ENCODE data around the gene RNF2.
"Not testable (repeated sequence)": the region's sequence is repeated elsewhere in the genome, so short reads cannot be mapped to it uniquely, and the experiment has no call there.

RNF2 gene

DNA sequence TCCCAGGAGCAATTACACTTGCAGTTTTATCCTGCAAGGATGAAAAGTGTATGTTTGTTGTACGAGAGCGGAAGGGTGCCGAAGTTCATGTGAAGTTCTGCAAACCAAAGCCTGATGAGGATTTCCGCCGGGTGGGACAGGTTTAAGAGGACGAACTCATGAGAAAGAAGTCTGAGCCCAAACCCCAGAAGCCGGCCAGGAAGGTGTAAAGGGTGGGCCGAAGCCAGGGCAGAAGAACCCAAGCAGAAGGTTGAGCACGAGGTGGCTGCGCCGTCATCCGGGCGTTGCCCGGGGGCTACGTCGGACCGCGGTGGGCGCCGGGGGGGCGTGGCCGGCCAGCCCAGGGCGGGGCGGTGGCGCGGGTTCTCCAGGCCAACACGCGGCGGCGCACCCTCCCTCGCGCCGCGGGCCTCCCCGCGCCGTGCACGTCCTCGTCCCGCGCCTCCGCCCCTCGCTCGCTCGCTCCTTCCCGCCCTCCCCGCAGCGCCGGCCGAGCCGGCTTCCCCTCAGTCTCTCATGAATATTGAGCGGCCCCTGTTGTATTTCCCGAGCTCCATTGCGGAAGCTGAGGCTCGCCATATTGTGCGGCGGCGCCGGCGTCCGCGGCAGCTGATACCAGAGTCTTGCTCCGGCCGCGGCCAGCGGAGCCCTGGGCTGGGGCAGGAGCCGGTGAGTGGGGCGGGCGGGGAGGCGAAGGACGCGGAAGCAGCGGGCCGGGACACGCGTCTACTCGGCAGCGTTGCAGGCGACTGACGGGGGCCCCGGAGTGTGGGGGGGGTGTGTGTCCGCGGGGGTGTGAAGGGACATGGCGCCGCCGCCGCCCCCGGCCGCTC is at the start of gene RNF2:
Gene RNF2 (plus strand): TSS at position 578 of the 833 bp plus-strand sequence. CDS start 41,996 bp downstream, outside the sequence.
- DNase-seq, result peak; percentile 88

DNA sequence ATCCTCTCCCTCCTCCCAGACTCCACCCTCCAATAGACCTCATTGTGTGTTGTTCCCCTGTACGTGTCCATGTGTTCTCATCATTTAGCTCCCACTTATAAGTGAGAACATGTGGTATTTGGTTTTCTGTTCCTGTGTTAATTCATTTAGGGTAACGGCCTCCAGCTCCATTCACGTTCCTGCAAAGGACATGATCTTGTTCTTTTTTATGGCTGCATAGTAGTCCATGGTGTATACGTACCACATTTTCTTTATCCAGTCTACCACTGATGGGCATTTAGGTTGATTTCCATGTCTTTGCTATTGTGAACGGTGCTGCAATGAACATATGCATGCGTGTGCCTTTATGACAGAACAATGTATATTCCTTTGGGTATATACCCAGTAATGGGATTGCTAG is 45.4 kb upstream of the RNF2 start:
- DNase-seq, result not testable (repeated sequence)

DNA sequence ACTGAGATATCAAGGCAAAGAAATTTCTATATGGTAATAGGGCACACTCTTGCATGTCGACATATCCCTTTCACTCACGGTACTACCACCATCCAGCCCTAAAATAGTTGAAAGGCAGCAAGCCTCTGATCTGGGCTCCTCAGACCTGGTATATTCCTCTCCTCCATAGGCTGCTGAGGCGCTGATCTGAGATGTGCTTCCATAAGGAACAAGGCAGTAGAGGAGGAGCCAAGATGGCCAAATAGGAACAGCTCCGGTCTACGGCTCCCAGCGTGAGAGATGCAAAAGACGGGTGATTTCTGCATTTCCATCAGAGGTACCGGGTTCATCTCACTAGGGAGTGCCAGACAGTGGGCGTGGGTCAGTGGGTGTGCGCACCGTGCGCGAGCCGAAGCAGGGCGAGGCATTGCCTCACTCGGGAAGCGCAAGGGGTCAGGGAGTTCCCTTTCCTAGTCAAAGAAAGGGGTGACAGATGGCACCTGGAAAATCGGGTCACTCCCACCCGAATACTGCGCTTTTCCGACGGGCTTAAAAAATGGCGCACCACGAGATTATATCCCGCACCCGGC is 44.0 kb upstream of the RNF2 start:
- DNase-seq, result peak; percentile 34

DNA sequence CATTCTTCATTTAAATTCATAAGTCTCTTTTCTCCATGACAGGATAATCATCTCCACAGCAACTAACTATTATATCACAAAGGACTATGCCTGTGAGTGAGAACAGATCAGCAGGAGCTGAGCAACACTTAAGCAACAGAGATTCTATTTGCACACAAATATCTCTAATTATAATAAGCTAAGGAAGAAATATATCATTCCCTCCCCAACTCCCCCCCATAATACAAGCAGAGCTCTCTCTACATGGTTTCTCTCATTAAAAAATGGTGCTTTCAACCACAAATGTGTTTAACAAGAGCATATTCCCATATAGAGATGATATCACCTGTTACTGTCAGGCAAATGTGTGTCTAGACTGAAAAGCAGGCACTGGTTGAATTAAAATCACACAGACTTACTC is 36.5 kb upstream of the RNF2 start:
- DNase-seq, result peak; percentile 81

DNA sequence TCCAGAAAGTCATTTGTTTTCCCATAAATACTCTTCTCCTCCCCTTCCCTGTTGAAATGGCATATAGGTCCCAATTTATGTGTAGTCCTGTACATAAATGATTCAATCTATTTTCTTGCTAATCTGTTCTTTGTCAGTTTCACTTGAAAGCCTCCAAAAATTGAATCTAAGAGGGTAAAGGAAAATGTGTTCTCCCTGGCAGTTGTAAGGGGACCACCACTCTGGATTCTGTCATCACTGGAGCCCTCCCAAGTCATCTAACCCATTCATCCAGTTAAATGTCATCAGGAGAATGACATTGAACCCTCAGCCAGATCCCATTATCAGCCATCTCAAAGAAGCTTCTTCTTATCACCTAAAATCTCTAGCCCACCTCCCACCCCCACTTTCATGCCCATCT is 35.0 kb upstream of the RNF2 start:
- DNase-seq, result no peak

DNA sequence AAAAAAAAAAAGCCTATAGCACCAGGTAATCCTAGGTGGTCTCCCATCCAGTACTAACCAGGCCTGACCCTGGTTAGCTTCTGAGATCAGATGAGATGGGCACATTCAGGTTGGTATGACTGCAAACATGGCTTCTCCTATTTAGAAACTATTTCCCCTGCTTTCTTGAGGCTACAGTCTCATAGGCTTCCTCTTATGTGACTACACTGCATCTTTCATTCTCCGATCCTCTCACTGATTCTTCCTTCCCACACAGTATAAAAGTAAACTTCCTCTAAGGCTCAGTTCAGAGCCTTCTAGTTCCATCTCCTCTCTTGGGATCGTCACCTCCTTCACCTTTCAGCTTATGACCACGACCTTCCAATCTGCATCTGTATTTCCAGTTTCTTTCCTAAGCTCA is 30.4 kb upstream of the RNF2 start:
- no peak for DNase-seq

DNA sequence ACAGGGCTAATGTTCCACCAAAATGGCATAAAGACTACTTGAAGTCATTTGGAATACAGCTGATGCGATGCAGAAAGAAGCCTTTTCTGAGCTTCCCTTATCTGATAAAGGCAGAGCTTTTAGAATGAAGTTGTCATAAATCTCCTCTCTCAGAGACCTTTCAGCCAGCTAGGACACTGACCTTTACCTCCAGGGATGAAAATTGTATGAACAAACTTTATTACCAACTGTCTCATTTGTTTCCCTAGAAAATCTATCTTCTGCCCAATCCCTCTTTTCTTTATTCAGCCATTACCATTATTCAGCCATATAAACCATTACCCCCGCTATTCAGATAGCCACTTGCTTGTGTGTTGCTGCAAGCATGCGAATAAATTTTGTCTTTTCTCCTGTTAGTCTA is 29.7 kb upstream of the RNF2 start:
- no peak for DNase-seq

DNA sequence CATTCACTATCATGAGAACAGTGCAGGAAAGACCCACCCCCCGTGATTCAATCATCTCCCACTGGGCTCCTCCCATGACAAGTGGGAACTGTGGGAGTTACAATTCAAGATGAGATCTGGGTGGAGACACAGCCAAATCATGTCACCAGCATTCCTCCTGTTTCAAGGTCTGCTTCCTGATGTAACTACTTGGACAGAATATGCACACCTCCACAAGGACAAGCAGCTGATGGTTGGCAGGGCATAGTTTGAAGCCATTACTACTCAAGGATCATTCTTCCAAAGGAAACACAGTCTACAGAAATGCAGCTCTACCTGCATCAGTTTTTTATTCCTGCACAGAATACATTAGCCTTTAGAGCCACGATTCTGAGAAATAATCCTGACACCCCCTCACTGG is 28.5 kb upstream of the RNF2 start:
- no peak for DNase-seq

DNA sequence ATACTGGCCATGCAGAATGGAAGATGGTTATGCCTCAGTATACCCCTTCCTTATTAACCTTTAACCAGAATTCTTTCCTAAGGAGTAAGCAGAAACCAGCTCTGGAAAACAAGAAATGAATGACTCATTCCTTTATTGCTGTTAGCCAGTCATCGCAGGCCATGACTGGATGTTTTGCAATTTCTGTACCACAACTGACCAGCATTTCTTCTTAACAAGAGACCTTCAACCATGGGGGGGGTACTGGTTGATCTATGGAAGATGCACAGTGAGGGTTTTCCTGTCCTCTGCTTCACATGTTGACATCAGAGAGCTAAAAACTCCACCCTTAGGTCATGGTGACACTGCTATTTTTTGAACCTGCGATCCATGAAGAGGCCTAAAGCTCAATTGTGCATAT is 28.0 kb upstream of the RNF2 start:
- no peak for DNase-seq

DNA sequence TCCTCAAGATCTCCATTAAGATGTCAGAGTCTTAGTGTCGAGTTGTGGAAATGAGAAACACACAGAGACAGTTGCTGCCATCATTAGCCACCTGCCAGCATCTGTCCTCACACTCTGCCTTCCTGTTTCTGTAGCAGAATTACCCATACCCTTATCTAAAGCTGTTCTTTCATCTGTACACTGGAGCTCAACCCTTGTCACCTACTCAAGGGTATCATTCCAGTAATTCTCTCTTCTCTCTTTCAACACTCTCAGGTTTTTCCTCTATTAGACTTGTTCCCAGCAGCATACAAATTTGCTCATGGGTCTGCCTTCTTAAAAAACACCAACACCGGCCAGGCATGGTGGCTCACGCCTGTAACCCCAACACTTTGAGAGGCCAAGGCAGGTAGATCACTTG is 27.4 kb upstream of the RNF2 start:
- DNase-seq, result no peak

DNA sequence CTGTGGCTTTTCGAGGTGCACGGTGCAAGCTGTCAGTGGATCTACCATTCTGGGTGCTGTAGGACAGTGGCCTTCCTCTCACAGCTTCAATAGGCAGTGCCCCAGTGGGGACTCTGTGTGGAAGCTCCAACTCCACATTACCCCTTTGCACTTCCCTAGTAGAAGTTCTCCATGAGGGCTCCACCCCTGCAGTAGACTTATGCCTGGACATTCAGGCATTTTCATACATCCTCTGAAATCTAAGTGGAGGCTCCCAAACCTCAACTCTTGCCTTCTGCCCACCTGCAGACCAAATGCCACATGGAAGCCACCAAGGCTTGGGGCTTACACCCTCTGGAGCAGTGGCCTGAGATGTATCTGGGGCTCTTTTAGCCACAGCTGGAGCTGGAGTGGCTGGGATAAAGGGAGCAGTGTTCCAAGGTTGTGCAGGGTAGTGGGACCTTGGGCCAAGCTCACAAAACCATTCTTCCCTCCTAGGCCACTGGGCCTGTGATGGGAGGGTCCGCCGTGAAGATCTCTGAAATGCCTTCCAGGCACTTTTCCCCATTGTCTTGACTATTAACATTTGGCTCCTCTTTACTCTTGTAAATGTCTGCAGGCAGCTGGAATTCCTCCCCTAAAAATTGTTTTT is 18.0 kb upstream of the RNF2 start:
- no peak for DNase-seq

DNA sequence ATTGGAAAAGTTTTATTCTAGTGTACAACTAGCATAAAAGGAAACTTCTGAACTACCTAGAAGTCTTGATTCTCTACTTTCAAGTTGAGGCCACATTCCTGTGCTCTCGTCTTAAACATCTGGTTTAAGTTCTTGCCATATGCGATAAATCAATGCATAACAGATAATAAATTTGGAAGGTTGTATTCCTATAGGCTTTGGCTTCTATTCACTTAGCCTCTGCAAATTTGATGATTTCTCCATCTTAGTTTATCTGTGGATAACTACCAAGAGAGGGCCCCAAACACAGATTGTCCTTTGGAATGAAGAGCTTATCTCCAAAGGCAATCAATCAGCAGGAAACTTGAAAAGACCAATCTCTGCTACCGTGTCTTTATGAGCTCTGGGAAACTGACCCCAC is 11.7 kb upstream of the RNF2 start:
- DNase-seq, result no peak

DNA sequence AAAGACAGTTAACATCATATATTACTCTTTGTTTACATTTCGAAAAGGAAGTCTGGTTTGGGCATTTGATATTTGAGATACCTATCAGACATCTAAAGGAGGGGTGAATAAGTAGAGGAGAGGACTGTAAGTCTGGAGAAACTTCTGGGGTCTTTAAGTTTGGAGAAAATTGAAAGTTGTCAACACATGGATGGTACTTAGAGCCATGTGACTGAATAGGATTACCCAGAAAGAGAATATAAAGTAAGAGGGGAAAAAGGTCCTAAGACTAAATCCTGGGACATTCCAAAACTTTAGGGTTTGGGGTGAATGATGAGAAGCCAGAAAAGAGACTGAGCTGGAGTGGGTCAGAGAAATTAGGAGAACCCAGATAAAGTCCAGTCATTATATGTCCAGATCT is 10.1 kb upstream of the RNF2 start:
- DNase-seq, result no peak

DNA sequence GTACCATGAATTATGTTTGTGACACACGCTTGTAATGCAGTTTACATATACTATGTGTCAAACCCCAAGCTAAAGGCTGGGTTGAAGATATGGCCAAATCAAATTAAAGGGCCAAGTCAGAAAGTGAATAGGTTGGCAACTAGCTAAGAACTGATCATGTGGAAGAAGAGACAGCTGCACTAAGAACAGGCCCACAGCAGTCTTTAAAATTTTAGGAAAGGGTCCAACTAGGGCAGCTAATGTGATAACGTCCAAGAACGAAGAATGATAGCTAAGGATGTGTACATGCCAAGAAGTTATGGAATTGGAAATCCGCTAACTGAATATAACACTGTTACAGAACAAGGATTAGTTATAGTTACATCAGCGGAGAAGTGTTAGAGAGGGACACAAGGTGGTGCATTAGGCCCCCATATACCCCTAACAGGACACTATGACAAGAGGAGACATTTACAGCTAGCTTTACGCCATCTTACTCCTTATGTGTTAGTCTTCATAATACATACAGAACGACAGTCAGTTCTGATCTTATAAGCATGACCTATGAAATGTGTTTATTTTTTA is 6.5 kb upstream of the RNF2 start:
- no peak for DNase-seq

DNA sequence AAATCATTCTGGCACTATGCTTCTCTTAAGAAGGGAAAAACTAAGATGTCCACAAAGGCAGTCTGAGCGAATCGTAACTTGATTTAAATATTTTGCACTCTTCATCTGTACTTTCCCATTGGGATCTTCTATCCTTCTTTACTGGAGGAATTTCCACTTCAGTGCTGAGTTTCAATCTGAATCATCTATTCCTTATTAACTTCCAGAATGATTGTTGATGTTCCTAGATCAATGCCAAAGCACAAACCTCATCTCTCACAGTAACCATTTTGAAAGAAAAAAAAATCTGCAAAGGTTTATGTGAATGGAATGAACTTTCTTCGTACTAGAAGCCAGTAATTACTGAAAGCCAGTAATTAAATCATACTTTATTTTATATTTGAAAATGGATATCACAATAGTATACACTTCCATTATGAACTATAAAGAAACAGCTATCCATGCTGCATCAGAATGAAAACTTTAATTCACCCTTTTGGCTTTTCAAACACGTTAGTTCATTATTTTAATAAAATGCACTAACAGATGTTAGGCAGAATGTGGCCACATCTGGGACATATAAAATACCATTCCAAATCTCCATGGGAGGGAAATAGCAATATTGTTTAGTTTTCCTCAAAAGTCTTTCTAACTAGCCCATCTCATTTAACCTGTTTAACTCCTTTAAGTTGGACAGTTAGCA is 5.5 kb upstream of the RNF2 start:
- no peak for DNase-seq

DNA sequence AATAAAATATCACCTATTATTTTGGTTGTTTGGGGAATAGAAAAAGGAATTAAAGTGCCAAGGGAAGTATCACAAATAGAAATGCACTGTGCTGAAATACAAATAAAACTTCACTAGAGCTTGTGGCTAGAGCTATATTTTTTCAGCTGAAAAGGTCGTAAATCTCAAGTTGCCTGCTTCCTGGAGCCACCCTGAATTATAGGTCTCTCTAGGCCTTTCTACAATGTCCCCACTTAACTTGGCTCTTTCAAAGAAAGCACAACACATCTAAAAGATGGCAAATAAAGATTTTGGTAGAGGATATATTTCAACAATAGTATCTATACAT is 5.0 kb upstream of the RNF2 start:
- DNase-seq, result no peak

DNA sequence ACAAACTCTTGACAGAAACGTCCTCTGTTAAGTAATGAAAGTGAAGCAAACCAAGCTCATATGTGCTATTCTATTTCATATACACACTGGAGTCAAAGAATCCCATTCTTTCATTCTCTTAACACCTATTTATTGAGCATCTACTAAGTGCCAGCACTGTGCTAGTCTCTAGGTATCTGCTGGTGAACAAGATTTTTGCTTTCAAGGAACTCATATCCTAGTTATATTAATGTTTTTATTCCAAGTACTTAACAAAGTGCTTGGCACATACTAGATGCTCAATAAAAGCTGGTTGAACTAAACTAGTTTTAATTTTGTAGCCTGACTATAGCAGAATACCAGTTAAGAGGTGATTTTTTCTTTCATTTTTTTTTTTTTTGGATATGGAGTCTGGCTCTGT is 3.6 kb upstream of the RNF2 start:
- no peak for DNase-seq

DNA sequence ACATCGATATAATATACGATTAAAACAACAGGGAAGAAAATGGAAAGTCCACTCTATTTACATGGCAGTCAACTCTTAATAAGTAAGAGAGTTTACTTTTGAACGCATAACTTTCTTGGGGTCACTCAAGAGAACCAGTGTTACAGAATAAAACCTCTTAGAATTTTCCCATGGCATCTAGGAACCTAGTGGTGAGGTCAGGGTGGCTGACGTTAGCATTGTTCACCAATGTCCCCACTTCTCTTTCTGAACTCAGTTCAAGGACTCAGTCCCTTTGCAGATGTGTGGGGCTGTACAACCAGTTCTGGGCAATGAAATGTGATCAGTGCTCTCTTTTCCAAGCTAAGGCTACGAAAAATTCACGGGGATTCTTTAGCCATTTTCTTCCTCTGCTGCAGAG is 2.6 kb upstream of the RNF2 start:
- no peak for DNase-seq

DNA sequence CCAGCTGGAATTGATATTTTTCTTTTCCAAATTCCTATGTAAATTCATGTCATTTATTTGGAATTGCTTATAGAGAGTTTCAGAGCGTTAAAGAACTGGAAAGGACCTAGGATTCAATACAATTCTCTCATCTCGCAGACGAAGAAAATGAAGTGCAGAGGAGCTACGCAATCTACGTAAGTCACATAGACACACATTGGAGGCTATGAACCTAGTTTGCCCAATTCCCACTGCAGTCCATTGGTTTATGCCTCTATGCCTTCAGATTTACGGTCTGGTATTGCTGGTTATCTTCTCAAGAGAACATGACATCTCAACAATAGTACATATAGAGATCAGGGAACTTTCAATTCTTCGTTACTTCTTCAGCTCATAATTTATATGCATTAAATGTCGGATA is 971 bp upstream of the RNF2 start:
- DNase-seq, result no peak

DNA sequence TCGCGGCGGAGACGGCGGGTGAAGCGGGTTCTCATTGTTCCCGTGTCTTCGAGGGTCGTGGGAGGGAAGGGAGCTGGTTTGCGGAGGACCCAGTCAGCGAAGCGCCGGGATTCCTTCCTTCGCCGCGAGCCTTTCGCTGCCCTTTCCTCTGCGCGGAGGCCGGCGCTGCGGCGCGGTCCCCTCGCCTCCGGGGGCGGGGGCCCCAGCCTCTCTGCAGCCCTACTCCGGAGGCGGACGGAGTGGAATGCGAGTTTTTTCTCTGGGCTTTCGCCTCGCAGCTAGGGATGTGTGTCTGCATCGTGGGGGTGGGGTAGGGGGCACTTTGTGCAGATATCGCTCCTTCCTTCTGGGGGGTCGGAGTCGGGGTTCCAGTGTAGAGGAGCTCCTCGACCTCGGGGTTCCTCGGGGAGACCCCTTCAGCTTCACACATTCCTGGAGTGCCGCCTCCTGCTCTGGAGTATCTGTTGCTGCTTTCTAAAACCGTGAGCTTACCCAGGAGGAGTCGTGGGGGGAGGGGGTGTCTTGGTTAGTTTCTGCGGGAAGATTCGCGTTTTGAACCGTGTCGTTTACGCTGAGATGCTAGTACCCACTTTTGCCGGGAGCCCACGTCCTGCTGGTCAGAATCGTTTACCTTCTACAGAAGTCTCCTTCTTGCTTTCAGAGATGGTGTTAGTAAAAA is 595 bp downstream of the RNF2 start:
- DNase-seq, result peak; percentile 60

DNA sequence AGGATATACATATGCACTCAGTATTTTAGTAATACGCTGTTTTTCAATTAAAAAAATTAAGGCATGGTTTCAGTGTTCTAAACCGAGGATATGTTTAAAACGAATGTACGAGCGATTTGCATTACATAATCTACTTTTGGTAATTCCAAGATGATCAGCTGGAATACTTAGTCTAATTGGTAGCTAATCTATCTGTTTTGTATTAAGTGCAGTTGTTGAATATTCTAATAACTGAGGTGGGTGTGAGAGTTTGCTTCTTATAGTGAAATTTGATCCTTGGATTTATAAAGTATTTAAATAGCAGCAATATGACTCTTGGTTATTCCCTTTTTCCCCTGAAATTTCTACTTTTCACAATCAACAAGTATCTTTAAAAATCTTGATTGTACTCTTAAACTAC is 1.3 kb downstream of the RNF2 start:
- no peak for DNase-seq

DNA sequence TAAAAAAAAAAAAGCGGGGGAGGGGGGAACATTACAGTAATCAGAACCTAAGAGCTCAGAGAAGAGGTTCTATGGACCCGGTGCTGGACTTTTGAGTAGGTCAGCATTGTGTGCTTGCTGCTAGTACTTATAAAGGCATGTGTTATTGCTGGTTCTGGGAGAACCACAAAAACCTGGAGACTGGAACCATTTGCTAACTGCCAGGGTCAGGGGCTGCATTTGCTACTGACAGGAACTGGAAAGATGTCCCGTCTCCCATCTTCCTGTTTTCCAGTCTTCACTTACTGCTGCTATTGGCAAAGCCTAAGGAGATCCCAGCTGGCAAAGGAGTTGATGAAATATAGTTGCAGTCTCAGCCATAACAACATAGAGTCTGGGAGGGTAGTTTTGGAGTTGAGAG is 4.3 kb downstream of the RNF2 start:
- DNase-seq, result no peak

DNA sequence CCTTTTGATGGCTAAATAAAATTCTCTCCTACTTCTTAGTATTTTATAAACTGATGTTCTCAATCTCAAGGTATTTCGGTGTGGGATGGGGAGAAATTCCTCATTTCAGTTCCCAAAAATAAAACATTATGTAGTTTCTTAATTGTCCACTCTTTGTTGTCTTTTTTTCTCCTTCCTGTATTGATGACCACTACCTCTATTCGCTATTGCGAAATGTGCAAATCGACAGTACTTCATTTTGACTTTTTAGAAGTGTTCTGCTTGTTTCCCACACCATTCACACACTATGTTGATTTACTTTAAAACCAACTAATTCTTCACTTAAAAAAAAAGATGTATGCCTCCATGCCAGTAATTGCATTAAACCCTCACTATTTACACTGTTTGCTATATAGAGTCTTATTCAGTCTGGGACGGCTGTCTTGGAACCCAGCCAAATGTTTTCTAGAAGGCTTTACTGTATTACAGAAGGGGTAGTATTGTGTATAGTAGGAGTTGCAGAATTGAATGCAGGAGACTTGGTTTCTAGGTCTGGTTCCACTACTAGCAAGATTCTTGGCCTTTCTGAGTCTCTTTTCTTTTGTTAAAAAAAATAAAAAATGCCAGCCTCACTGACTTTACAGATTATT is 5.6 kb downstream of the RNF2 start:
- DNase-seq, result peak; percentile 6
